ENCODE measurements around the gene IFITM5. TPM values are rescaled to one million over a fixed set of nuclear protein-coding genes. Genes with fewer than 3 reads are reported as not detected.

The IFITM5 gene
- total RNA-seq, 1 donor from 2014 or later: not detected

DNA sequence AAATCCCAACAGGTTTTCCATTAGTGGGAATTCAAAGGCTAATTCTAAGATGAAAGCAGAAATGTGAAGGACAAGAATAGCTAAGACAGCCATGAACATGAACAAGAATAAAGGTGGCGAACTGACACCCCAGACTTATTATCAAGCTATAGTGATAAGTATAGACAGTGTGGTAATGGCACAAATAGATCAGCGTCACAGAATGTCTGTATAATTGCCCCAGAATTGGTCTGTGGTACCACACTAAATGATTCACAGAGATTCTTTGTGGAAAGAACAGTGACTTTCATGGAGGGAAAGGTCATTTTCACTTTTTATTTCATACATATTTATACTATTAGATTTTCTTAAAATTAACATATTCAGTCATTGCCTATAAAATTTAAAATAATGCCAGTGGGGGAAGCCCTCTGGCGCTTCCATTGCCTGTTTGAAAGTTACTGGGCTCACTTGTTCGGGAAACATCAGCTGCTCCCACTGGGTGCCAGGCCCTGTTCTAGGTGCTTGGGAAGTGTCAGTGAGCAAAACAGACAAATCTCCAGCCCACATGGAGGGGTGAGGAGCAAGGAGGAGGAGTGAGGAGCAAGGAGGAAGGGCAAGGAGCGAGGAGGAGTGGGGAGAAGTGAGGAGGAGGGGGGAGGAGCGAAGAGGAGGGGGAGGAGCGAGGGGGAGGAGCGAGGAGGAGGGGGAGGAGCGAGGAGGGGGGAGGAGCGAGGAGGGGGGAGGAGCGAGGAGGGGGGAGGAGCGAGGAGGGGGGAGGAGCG lies 32.5 kb downstream of the IFITM5 start:
- TF ChIP-seq, protein P1, sequence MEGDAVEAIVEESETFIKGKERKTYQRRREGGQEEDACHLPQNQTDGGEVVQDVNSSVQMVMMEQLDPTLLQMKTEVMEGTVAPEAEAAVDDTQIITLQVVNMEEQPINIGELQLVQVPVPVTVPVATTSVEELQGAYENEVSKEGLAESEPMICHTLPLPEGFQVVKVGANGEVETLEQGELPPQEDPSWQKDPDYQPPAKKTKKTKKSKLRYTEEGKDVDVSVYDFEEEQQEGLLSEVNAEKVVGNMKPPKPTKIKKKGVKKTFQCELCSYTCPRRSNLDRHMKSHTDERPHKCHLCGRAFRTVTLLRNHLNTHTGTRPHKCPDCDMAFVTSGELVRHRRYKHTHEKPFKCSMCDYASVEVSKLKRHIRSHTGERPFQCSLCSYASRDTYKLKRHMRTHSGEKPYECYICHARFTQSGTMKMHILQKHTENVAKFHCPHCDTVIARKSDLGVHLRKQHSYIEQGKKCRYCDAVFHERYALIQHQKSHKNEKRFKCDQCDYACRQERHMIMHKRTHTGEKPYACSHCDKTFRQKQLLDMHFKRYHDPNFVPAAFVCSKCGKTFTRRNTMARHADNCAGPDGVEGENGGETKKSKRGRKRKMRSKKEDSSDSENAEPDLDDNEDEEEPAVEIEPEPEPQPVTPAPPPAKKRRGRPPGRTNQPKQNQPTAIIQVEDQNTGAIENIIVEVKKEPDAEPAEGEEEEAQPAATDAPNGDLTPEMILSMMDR (IDR thresholded peaks at IDR 0.05; ENCODE audit: partially characterized antibody, unreplicated experiment): no peak
- no peak overlapping the region for H3K4me3 Mint-ChIP-seq (ENCODE audit: unreplicated experiment)
- no peak for DNase-seq
- no peak overlapping the region for H3K27ac Mint-ChIP-seq (ENCODE audit: unreplicated experiment)
- H3K4me1 Mint-ChIP-seq (ENCODE audit: low read depth, unreplicated experiment): no peaks in the 10 kb centered on the region
- H3K36me3 Mint-ChIP-seq (ENCODE audit: unreplicated experiment): peaks cover 13% of the 10 kb centered on the region
- peaks cover 14% of the 10 kb centered on the region for H3K9me3 Mint-ChIP-seq (ENCODE audit: unreplicated experiment)
- H3K27me3 Mint-ChIP-seq (ENCODE audit: unreplicated experiment): peaks cover 2% of the 10 kb centered on the region

GRCh38 chr11:261624-262023 lies 37.7 kb downstream of the IFITM5 start:
- Mint-ChIP-seq H3K36me3 (ENCODE audit: unreplicated experiment) (peaks cover 13% of the 10 kb centered on the region), H3K4me3 (ENCODE audit: unreplicated experiment) (no peak overlapping the region)

DNA sequence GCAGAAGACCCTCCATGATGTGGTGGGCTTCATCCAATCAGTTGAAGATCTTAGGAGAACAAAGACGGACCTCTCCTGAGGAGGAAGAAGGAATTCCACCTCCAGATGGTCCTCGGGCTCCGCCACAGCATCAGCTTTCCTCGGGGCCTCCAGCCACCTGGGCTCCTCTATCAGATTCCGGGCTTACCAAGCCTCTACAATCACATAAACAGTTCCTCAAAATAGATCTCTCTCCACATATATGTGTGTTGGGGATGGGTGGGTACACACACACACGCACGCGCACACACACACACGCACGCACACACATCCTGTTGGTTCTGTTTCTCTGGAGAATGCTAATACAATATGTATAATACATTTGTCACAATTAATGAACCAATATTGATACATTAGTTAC lies 39.9 kb downstream of the IFITM5 start:
- Mint-ChIP-seq H3K4me1 (ENCODE audit: low read depth, unreplicated experiment) (no peaks in the 10 kb centered on the region), H3K4me3 (ENCODE audit: unreplicated experiment) (no peak overlapping the region), H3K27me3 (ENCODE audit: unreplicated experiment) (peaks cover 3% of the 10 kb centered on the region), H3K27ac (ENCODE audit: unreplicated experiment) (no peak overlapping the region), H3K36me3 (ENCODE audit: unreplicated experiment) (peaks cover 9% of the 10 kb centered on the region), H3K9me3 (ENCODE audit: unreplicated experiment) (peaks cover 7% of the 10 kb centered on the region)
- no peak for DNase-seq
- TF ChIP-seq, protein P1 (IDR thresholded peaks at IDR 0.05; ENCODE audit: partially characterized antibody, unreplicated experiment): no peak

More at GRCh38 chr11:261624-262023, 37.7 kb downstream of the IFITM5 start:
- DNase-seq: no peak
- Mint-ChIP-seq H3K4me1 (ENCODE audit: low read depth, unreplicated experiment) (no peaks in the 10 kb centered on the region), H3K27ac (ENCODE audit: unreplicated experiment) (no peak overlapping the region), H3K9me3 (ENCODE audit: unreplicated experiment) (peaks cover 7% of the 10 kb centered on the region), H3K27me3 (ENCODE audit: unreplicated experiment) (peaks cover 2% of the 10 kb centered on the region)
- TF ChIP-seq, protein P1 (IDR thresholded peaks at IDR 0.05; ENCODE audit: partially characterized antibody, unreplicated experiment): no peak

- peaks cover 9% of the 10 kb centered on the region for H3K36me3 Mint-ChIP-seq (ENCODE audit: unreplicated experiment)
- TF ChIP-seq, protein P1 (IDR thresholded peaks at IDR 0.05; ENCODE audit: partially characterized antibody, unreplicated experiment): no peak
- H3K27me3 Mint-ChIP-seq (ENCODE audit: unreplicated experiment): peaks cover 3% of the 10 kb centered on the region
- H3K27ac Mint-ChIP-seq (ENCODE audit: unreplicated experiment): no peak overlapping the region
- peaks cover 7% of the 10 kb centered on the region for H3K9me3 Mint-ChIP-seq (ENCODE audit: unreplicated experiment)
- no peak for DNase-seq
- no peak overlapping the region for H3K4me3 Mint-ChIP-seq (ENCODE audit: unreplicated experiment)
- H3K4me1 Mint-ChIP-seq (ENCODE audit: low read depth, unreplicated experiment): peaks cover 10% of the 10 kb centered on the region
These were observed 41.4 kb downstream of the IFITM5 start for GRCh38 chr11:257766-258493.
